NCI-H128 (cell line): Measurements from ENCODE around the gene CYB561.

Experiments used
- DNase-seq: peaks from one replicate; lab custom pipeline; 2025; ENCODE audit not compliant: unreplicated experiment; lab: John Stamatoyannopoulos, UW

Gene CYB561

DNA sequence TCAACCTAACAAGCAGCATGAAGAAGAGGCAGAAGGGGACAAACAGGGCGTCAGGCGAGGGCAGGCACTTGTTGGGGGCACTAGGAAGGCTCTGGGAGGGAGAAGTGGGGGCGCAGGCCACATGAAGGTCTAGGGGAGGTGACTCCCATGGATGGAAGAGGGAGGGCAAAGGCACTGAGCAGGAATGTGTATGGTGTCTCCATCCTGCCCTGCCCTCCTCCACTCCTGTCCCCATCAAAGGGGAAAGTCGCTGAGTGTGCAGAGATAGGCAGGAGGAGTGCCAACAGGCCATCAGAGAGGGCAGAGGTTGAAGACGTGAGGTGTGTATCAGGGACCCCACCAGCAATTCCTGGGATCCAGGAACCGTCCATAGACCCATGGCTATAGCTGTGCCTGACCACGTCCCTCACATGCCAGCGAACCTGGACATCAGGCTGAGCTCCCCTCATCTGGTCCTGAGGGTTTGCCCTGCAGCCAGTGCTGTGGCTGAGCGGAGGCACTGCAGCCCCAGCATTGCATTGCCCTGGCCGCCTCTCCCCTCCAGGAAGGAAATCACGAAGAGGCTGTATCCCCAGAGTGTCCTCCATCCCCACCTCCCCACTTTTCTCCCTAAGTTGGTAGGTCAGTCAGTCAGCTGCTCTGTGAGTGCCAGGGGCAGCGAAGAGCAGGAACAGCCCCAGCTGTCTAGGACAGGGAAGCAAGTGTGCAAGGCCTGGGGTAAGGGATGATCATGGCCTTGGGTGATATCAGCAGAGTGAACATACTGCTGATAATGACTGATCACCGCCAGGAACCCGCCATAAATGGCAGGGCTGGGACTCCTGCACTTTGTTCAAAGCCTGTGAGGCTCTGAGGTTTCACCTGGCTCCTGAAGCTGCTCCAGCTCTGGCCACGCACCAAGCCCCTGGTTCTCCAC is 6.2 kb upstream of the CYB561 start:
- DNase-seq: no peak

DNA sequence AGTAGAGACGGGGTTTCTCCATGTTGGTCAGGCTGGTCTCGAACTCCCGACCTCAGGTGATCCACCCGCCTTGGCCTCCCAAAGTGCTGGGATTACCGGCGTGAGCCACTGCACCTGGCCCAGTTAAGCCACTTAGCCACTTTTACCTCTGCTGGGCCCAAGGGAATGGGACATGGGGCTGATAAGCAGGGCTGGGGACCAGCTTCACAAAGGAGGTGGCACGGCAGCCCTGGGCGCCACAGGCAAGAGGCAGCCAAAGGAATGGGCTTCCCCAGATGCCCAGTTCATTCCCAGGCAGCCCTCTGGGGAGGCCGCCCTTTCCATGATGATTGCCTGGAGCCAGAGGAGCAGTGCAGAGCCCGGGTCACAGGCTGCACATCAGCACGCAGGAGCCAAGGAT is 5.0 kb upstream of the CYB561 start:
- DNase-seq: no peak

DNA sequence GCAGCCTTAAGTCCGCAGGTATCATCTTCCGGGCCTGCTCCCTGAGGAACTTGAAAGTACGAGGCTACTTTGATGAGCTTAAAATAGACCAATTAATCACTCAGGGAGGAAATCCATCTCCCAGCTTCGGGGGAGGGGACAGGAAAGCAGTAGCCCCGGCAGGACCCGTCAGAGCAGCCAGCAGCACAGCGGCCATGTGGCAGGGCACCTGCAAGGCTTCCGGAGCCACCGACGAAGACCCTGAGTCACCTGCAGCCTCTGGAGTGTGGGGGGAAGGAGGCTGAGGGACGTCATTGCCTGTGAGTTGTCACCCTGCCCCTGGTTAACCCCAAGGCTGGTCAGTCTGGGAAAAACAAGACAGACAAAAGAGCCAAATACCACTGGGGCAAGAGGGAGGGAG is 4.4 kb upstream of the CYB561 start:
- DNase-seq: no peak

DNA sequence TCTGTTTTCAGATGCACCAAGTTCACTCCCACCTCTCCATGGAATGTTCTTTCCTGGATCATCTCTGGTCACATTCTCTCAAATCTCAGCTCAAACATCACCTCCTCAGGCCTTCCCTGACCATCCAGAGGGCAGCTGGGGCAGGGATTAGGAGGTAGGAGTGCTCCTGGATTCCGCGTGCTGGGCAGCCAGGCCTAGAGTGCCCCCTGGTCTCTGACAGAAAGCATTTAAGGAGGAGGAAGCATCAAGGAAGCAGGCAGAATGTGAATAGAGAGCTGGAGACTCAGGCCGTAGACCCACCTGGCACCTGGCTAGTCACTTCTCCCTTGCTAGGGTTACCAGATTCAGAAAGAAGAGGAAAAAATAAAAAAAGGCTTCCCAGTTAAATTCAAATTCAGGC is 2.5 kb upstream of the CYB561 start:
- no peak for DNase-seq

DNA sequence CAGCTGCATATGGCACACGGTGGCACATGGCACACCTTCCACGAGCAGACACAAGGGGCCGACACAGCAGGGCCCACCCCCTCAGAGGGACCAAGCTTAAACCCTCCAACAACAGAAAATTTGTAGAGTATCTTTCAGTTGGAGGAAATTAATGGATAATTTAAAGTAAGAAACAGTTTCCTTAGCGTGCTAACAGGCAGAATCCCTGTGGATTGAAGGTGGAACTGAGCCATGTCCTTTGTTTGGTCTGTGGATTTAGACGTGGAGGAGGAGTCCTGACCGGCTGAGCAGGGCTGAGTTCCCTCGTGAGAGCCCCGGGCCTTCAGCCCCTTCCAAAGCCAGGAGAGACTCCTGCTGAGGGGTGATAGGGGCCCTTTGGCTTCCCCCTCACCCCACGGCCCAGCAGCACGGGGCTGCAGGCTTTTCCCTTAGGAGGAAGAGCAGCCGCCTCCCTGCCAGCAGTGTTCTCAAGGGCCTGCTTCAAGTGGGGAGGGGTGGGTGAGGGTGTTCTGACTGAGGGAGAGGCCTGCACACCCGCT is 1.4 kb upstream of the CYB561 start:
- DNase-seq: no peak

DNA sequence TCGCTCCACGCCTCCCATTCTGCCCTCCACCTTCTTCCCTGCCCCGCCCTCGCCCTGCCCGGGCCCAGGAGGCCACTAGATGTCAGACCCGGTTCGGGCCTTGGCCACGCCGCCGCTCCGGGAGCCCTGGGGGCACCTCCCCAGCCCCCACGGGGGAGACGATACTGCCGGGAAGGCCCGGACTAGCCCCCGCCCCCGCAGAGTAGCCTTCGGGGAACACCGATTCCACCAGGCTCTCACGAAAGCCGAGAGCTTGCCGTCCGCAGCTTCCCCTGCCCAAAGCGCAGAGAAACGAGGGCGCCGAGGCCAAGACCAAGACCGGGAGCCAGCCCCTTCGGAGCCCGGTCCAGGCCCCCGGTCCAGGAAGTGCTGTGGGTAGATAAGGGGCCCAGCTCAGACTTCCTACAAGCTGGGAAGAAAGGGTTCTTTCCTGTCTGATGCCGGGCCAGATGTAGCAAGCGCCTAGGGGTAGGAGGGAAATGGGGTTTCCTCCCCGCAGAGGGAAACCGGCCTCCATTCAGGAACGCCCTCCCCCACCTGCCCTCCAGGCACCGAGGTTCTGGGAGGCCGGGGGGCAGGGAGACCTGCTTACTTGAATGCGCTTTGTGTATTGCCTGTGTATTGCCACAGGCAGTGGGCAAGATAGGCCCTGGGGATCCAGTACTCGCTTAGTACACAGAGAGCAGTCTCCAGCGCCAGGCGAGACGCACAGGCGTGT is 806 bp upstream of the CYB561 start:
- no peak for DNase-seq

DNA sequence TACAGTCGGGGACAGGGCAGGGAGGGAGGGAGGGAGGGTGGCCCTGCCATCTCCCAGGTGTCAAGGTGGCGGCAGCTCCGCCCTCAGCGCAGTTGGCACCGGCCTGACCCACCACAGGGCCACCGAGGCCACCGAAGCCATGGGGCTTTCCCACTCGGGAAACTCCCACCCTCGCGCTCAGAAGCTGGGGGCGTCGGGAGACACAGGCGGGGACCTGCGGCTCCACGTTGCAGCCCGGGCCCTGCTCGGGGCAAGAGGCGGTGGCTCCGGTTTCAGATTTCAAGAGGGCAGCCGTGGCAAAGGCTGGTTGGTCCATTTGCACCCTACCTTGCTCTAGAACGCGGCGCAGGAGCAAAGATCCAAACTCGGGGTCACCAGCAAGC is 544 bp downstream of the CYB561 start:
- no peak for DNase-seq

DNA sequence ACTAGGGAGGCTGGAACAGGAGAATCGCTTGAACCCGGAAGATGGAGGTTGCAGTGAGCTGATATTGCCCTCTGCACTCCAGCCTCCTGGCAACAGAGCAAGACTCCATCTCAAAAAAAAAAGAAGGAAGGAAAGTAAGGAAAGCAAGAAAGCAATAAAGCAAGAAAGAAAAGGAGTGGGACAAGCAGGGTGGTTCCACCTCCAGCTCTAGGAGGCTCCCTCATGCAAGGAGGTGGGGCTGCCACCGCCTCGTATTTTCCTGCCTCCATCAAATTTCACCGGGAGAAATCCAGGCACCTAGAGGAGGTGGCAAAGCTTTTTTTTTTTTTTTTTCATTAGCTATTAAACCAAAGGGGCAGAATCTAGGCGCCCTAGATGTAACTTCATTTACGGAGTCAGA is 1.0 kb downstream of the CYB561 start:
- DNase-seq: no peak

DNA sequence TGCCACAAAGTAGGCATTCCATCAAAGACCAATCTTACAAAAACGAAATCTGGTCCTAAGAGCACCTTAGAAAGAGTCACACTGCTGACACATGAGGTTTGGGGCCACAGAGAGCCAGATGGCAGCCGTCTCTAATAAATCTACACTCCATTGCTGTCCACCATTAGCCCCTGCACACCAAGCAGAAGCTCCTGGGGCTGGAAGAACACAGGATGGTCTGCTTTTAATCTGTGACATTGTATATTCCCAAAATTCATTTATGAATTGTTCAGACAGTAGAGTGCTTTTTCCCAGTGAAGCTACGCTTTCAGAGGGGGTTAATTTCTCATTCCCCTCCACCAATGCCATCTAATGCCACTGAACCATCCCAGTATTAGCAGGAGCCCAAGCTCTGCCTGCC is 1.6 kb downstream of the CYB561 start:
- no peak for DNase-seq

DNA sequence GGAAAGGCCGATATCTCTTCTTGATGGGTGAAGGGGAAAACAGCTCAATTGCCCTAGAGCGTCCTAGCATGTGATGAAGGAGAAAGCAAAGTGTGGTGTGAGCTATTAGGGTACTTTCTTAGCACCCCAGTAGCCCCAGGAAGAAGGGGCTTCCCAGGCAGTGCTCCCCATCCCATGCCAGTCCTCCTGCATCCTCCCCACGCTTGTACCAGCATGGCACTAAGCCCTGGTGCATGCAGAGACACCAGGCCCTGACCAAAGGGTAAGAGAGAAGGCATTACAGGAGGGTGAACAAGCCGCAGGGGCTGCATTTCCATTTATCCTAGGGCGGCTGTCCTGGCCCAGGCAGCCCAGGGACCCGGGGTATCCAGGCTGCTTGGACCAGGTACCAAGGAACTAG is 3.1 kb downstream of the CYB561 start:
- DNase-seq: no peak

DNA sequence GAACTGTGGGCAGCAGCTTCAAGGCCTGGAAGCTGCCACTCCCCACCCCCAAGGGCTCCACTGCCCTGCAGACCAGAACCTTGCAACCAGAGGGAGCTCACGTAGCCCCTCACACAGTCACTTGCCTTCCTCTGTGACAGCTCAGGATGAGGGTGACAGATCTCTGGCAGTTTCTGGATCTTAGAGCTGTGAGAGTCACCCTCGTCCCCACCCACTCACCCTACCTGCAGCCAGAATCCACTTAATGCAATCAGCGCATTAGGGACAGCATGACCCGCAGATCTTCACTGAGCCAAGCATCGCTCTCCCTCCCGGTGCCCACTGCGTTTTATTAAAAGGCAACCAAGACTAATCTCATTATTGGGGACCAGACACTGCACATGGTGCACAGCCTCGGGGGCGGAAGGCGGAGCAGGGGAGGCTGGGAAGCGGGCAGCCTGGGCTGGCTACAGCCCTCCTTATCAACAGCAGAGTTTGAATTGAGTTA is 3.5 kb downstream of the CYB561 start:
- no peak for DNase-seq

DNA sequence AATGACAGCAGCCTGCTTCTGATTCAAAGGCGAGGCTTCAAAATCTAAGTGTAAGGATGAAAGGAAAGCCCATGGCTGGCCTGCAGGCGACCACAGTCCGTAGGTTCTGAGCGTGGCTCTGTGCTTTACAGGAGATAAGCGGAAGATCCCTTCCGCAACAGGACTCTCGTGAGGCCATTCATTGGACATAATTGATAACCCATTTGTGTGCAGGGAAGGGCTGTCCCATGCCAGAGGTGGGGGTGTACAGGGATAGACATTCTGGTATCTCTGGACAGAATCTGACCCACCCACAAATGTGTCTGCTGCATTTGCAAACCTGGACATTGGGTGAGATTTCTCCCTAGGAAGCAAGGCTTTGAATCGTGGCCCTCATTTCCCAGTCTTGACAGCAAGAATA is 4.0 kb downstream of the CYB561 start:
- DNase-seq: no peak

DNA sequence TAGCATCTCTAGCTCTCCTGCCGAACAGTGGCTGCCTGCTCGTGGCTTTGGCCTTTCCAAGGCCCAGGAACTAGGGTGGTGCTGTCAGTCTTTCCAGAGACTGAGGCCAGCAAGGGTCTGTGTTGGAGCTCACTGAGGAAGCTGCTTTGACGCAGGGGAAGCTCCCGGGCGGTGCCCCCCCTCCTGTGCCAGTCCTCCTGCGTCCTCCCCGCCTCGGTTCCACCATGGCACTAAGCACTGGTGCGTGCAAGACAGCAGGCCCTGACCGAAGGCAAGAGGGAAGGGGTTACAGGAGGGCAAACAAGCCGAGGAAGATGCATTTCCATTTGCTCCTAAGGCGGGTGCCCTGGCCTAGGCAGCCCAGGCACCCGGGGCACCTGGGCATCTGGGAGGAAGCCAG is 4.5 kb downstream of the CYB561 start:
- no peak for DNase-seq

DNA sequence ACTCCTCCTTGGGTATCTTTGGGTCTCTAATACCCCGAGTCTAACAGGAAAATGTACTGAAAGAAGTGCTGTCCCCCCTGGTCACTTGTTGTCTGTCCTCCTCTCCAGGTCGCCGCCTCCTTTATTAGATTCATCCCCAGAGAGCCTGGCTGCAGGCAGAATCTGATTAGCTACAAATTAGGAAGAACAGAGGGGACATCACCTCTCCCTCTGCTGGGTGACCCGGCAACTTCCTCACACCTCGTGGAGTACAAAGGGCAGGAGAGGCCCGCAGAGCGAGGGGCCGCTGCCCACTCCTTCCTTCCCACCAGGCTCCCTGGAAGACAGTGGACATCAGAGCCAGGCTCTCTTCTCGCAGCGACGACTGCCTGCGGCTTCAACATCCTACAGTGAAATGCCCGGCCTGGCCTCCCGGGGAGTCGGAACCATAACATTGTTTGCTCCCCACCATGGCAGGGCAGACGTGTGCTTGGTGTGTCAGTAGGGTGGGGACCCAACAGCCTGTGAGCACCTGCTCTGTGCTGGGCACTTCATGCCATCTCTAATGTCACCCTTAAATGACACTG is 5.3 kb downstream of the CYB561 start:
- no peak for DNase-seq

DNA sequence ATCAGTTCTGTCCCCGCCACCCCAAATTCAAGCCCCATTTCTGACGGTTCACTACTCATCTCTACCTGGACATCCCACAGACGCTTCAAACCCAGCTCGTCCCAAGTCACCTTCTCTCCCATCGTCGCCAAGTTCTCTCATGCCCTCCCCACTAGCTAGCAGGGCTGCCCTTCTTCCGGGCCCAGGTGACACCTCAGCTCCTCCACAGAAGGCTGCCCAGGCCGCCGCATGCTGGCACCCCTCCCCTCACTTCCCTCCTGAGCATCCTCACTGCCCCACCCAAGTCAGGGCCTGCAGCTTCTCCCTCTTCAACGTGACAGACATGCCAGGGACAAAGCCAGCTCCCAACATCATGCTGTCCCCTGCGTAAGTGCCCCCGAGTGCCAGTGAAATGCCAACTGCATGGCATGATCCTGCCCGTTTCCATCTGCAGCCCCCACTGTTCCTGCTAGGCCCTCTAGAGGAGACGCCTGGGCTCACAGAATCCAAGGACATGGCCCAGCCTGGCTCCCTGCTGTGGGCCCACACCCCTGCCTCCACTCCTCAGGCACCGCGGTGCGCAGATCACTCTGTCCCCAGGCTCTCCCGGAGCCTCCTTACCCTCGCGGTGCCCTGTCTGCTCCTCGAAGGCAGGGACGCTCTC is 5.9 kb downstream of the CYB561 start:
- DNase-seq: no peak

DNA sequence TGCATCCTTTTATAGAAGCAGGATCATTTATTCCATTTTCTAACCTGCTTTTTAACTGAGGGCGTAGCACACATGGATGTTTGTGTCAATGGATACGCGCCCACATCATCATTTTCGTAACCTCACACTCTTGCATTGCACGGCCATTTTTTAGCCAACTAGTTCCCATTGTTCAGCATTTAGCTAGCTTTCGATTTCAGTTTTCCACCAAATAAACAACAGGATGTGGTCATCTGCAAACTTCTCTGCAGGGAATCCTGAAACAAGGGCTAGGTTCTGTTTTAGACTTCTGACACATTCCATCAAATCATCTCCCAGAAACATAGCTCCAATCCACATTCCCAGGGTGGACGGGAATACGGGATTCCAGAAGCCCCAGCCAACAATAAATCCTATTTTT is 6.4 kb downstream of the CYB561 start:
- DNase-seq: no peak

DNA sequence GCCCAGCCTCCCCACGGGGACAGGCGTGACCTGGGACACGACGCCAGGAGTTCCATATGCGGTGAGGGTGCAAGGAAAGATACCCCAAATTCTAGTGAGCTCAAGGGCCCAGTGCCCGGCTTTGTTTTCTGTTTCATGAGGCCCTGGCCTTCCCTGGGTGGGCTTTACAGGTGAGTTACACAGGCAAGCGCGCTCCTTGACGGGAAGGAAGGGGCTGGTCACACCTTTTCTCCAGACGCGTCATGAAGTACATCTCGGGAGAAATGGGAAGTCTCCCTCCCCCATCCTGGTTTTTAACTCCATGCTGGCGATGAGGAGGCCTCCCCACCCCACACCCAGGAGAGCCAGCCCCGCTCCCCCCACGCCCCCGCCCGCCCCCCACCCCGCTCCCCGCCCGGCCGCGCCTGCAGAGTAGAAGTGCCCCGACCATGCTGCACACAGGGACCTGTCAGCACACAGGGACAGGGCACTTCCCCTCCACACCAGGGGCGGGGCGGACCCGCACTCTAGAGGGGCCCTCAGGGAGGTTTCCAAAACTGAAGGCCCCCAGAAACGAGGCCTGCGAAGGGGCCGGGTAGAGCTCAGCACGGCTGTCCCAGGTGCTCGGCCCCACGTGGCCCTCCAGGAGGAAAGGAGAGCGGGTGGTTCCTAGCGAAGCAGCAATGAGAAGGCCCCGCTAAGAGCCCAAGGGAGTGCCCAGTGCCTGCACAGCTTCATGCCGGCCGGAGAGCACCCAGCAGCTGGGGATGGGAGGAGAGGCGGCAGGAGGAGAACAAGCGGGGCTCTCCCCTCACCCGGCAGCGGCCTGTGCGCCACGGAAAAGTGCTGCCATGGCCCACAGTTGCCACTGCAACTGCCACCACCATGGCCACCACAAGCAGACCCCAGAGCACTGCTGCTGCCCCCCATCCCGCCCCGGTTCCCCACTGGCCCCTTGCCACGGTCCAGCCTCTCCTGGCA is 7.7 kb downstream of the CYB561 start:
- no peak for DNase-seq

DNA sequence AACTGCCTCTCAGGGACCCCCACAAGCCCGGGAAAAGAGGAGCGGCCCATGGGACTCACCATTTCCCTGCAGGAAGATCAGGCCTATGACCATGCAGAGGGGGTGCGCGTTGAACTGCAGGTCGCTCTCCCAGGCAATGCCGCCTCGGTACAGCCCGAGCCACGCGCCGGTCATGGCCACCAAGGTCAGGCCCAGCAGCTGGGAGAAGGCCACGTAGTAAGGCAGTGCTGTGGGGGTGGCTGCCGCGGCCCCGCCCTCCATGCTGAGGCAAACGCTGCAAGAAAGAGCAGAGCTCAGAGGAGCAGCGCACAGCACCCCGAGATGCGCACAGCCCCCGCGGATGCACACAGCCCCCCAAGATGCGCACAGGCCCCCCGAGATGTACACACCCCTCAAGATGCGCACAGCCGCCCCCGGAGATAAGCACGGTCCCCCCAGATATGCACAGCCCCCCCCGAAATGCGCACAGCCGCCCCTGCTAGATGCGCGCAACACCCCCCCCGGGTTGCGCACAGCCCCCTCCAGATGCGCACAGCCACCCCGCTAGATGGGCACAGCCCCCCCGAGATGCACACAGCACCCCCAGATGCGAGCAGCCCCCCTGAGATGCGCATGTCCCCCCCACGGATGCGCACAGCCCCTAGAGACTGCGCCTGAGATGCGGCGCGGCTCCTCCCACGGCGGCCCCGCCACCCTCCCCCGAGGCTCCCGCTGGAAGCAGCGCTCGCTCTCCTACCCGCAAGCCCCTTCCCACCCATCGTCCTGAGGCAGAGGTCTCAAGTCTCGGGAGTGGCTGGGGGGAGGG is 8.6 kb downstream of the CYB561 start:
- DNase-seq: no peak

DNA sequence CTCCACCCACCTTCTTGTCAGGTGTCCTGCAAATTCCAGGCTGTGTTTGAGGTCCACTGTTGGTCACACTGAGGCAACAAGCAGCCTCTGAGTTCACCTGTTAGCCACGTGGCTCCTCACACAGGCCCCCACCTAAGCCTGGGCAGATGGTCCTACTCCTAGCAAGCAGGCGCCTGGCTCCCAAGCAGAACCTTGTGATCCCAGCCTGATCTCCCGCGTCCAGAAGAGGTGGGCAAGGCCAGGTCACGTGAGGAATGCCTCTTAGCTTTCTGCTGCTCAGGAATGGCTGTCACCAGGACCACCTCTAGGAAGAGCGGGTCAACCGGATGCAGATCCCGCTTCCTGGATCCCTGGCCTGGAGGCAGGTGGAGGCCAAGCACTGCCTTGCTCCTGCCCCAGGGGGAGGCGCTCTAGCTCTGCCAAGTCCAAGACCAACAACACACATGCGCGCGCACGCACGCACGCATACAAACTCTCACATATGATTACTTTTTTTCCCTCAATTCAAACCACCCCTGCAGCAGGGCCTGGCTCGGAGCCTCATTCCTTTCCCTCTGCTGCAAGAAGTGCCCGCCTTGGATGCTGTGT is 9.5 kb downstream of the CYB561 start:
- no peak for DNase-seq
